ENCODE measurements around the gene EDRF1.

DNA sequence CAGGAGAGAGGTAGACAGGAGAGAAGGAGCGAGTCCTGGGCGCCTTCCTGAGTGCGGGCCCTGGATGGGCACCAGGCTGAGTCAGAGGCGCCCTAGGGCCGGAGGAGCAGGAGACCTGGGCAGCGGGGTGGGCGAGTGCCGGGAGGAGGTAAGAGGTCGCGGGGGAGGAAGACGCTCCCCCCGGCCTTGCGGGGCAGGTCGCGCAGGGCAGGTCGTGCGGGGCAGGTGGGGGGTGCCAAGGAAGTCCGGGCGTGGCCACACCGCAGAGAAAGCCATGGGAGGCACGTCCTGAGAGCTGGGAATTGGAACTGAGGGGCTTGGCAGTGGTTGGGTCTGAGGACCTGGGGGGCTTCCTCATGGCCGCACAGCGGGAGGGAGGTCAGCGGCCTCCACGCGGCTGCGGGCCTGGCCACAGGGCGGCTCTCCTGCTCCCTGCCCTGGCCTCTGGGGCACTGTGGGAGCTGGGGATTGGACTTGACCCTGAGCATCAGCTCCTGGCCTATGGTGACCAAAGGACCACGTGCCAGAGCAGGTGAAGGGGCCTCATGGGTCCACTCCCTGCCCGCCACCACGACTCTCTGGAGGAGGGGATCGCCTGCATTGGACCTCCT, 55.2 kb downstream of the EDRF1 start:
- TF ChIP-seq CTCF (conservative IDR thresholded peaks at IDR 0.05; ENCODE audit: low read depth, low read length), result no peak
- no peak for TF ChIP-seq EZH2 (IDR thresholded peaks at IDR 0.05; ENCODE audit: borderline replicate concordance, low read depth, low read length, poor library complexity, severe bottlenecking)

Data from A673 (cell line).